Stimulated activated CD4-positive, alpha-beta T cell treated with anti-CD3 and anti-CD28 coated beads, Interleukin-12 subunit alpha, Interleukin-12 subunit beta, amount 100 ng/mL, for 24 hours (primary cell): ENCODE measurements around the gene MDFI.

Source experiments
- DNase-seq, 2 experiments: peaks; one replicate each; pipeline ENCODE4 v3.0.0-alpha.2; 2020; ENCODE audit warnings: low read depth in 2 of 2

The MDFI gene

DNA sequence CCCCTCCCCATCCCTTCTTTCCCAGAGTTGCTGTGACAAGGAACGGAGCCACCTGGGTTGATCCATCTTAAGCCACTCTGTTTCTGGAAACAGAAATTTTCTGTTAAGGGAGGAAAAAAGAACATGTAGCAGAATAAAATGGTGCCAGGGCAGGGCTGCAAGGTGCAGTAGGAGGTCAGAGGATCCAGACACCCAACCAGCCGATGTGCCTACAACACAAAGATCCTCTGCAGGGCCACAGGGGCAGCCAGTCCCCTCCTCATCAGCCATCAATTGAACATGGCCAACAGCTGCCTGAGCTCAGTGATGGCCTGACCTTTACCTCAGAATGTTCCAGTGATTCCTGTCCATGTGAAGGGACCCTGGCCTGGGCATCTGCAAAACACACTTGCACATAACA is 11.9 kb downstream of the MDFI start:
- no peak for DNase-seq

GRCh38 chr6:41651246-41651961 is 13.1 kb downstream of the MDFI start:
- DNase-seq = no peak

DNA sequence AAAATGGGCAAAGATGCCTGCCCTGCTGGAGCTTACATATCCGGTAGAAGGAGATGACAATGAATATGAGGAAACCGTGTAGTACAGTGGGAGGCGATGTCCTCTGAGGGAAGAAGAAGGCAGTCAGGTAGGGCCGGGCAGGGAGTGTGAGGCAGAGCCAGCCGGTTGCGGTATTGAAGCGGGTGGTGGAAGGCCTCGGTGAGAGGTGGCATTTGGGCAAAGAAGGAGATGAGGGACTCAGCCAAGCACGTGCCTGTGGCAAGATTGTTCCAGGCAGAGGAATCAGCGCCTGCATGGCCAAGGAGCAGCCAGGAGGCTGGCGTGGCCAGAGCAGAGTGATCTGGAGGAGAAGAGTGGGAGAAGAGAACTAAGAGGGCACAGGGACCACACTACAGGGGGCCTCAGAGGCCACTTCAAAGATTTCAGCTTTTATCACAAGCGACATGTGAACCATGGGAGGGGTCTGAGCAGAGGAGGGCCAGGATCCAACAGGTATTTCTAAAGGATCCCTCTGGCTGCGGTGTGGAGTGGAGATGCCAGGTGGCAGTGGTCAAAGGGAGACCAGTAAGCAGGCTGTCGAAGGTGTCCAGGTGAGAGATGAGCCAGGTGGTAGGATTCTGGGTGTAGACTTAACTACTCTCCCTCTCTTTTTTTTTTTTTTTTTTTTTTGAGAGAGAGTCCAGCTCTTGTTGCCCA is 13.8 kb downstream of the MDFI start:
- DNase-seq = no peak

DNA sequence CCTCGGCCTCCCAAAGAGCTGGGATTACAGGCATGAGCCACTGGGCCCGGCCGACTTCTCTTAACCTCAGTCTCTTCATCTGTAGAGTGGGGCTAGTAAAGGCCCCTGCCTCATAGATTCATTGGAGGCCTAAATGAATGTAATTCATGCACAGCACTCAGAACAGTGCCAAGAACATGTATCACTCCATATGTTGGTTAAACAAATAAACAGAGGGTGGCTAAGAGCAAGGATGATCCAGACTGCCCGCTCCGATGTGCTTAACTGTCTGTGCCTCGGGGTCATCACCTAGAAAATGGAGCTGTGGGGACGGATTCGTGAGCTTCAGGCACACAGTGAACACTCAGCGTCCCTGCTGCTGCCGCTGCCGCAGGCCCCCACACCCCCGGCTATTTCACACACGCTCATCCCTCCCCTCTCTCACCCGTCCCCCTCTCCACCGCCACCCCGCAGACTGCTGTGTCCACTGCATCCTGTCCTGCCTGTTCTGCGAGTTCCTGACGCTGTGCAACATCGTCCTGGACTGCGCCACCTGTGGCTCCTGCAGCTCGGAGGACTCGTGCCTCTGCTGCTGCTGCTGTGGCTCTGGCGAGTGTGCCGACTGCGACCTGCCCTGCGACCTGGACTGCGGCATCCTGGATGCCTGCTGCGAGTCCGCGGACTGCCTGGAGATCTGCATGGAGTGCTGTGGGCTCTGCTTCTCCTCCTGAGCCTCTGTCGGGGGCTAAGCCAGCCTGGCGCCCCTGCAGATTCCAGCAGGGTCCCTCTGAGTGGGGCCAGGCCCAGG is 14.8 kb downstream of the MDFI start:
- DNase-seq = no peak

GRCh38 chr6:41653691-41654090 is 15.4 kb downstream of the MDFI start:
- DNase-seq = no peak

DNA sequence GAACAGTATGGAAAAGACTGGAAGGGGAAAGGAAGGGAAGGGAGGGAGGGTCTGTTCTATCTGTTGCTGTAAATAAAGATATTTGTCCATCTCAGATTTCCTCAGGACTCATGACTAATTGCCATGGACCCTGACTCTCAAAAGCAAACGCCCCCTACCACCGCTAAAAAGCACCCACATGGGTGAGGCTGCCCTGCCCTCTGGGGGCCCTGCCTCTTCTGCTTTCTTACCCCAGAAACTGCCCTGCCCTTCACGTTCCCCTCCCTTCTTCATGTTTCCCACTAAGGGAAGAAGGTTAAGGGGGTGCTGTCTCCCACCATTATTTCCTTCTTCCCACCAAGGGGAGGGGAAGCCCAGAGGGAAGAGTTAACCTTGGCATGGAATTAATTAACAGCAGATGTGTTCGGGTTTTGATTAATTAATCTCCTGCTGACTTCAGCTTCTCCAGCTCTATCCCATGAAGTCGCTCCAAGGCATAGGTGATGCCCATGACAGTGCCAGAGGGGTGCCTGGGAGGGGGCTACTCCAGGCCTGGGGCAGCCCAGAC is 16.0 kb downstream of the MDFI start:
- DNase-seq = no peak

- no peak for DNase-seq
These were observed 16.5 kb downstream of the MDFI start for GRCh38 chr6:41654698-41655151.

- no peak for DNase-seq
These were observed 16.9 kb downstream of the MDFI start for GRCh38 chr6:41655176-41655575.

GRCh38 chr6:41655646-41656001 is 17.4 kb downstream of the MDFI start:
- DNase-seq = no peak

- no peak for DNase-seq
These were observed 17.9 kb downstream of the MDFI start for GRCh38 chr6:41656002-41656691.

DNA sequence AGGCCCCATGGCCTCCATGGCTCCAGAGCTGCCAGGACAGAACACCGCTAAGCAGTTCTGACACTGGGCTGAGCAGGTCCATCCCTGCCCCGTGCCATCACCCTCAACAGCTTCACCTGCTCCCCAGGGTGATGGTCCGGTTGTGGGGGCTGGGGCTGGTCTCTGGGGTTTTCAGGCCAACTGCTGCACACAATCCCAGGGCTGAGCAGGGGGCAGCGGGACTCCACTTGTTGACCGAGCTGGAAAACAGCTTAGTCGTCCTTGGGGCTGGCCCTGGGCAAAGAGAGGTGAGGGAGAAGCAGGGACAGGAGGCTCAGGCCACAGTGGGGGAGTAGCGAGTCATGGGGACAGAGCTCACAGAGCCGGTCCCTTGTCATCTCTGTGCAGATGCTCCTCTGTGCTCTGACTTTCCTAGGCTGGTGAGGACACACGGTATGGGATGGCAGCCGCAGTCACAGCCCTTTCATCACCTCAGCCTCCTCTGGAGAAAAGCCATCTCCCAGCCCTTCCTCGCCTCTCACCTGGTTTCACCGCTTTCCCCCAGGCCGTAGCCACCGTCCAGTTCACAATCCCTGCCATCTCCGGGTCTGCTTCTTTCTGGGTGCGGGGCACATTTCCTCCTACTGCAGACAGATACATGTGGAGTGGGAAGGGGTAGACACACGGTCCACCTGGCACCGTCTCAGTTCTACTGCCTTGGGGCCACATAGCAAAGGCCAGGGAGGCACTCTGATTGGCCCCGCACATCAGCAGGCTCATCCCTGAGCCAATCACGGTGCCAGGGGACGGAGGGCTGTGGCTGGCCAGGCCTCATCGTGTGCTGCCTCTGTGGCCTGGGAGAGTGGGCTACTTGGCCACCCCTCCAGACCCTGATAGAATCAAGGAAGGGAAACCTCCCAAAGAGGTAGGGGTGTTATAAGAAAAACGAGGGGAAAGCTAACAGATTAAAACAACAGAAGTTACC is 19.1 kb downstream of the MDFI start:
- no peak for DNase-seq

DNA sequence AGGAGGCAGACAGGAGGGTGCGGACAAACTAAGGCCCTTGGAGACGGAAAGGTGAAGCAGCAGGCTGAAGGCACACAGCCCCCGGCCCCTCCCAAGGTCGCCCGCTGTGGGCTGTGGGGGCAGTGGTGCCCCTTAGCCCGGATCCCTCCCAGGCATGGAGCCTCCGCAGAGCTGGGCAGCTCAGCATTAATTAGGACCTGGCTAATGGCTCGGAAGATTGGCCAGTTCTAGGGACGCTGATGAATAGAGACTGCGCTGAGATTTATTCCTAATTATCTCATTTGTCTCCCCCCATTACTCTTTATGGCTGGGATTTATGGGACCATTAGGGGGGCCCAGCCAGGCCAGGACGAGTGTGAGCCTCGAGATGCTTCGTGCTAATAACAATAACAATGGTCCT is 20.4 kb downstream of the MDFI start:
- DNase-seq = no peak

DNA sequence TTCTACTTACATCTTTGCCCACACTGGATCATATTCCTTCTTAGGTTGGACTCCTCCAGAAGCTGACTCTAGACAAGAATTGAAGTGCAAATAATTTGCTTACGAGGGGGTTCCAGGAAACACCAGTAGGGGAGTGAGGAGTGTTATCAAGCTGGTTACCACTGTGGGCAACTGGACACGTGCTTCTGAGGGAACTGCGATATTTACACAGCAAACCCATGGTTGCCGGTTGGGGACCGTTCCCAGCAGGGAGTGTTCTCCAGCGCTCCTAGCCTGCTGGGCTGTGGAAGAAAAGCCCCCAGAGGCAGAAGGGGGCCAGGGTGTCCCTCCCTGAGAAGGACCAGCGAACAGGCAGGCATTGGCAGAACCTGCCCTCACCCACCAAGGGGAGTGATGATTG is 21.7 kb downstream of the MDFI start:
- DNase-seq = no peak

- no peak for DNase-seq
These were observed 25.3 kb downstream of the MDFI start for GRCh38 chr6:41663568-41663967.

DNA sequence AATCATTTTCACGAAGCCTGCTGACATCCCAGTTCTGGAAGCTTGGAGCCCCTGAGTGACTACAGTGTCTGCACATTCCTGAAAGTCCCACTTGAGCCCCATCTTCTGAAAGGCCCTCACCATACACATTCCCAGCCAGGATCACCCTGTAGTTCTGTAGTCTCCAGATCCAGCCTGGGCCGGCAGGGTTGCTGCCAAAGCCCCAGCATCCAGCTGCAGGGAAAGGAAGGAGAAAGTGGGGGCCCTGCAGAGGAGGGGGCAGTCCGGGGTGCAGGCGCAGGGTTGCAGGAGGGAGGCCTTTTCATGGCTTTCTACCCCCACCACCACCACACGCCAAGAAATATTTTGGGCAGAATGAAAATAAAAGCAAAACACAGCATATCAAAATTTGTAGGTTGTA is 26.0 kb downstream of the MDFI start:
- DNase-seq = no peak

- DNase-seq = no peak
These were observed 28.9 kb downstream of the MDFI start for GRCh38 chr6:41667195-41667594.

DNA sequence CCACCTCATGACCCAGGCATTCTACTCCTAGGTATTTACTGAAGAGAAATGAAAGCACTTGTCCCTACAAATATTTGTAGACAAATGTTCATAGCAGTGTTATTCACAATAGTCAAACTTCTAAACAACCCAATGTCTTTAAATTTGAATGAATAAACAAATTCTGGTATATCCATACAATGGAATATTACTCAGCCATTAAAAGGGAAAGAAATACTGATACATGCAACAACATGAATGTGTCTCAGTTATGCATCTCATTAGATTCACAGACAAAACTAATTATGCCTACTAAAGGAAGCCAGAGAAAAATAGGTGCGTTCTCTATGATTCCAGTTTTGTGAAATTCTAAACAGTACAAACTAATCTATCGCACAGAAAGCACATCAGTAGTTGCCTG is 30.7 kb downstream of the MDFI start:
- no peak for DNase-seq

DNA sequence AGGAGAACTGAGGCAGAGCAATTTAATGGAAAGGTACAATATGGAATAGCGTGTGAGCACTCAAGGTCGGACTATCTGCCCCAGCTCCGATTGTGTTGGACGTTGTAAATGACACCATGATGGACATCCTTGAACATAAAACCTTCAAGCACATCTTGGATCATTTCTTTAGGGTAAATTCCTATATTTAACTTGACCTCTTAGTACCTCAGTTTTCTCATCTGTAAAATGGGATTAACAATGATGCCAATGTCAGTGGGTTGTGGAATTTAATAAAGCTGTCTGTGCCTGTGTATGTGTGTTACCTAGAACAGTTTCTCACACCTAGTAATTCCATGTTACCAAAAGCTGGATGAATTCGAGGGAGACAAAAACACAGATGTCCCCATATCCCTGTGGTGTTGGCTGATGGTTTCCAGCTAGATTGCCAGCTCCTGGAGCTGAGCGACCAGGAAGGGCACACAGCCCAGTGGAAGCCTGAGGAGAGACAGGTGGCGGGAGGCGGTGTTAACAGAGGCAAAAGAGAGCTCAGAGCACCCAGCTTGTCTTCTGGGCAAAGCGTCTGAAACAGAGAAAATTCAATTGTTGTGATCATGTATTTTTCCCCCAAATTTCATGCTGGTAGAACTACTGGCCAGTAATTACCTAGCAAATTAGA is 32.6 kb downstream of the MDFI start:
- no peak for DNase-seq

DNA sequence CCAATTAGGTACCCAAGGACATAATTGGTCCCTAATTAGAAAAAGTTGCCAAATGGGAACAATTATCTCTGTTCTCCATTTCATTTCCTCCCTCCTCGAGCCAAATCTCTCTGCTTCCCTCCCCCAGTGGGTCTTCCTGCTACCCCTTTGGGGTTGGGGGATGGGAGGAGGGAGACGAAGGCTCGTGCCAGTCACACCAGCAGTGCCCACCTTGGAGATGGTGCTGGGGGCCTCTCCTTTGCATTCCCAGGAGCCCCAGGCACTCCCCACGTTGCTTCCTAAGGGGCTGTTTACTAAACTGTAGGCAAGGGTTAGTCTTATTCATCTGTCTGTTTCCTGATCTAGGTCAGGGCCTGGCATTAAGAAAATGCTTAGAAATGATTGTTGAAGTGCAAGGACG is 33.1 kb downstream of the MDFI start:
- DNase-seq = no peak

GRCh38 chr6:41672016-41672415 is 33.7 kb downstream of the MDFI start:
- DNase-seq = no peak
